K562 (cell line): ENCODE data around the gene LST1. TPM values are rescaled to one million over a fixed set of nuclear protein-coding genes. Genes with fewer than 3 reads are reported as not detected.

Source experiments
- ARID1B ChIP-seq: fragments of 450-650 bp; IDR thresholded peaks from 2 replicates; pipeline ENCODE4 v1.6.1; 2016; ENCODE audit warnings: antibody characterized with exemption, mild to moderate bottlenecking, inconsistent platforms
- ASH1L ChIP-seq: fragments of 450-650 bp; IDR thresholded peaks from 2 replicates; pipeline ENCODE4 v1.6.1; 2018; ENCODE audit warnings: borderline replicate concordance, mild to moderate bottlenecking, low read depth; ENCODE audit not compliant: partially characterized antibody
- ATF1 ChIP-seq, 2 experiments: fragments of 450-650 bp in 1 of 2; IDR thresholded peaks; 2 replicates each; pipeline ENCODE4 v1.6.1; 2016; ENCODE audit warnings: missing compliant biosample characterization in 1 of 2, missing genetic modification characterization in 1 of 2
- CC2D1A ChIP-seq: fragments of 450-650 bp; IDR thresholded peaks from 2 replicates; pipeline ENCODE4 v1.6.1; 2017; ENCODE audit warnings: mild to moderate bottlenecking
- ELK1 ChIP-seq: sonication (generic); formaldehyde crosslinking; IDR thresholded peaks from 2 replicates; pipeline ENCODE4 v1.8.1; 2022; ENCODE audit warnings: missing genetic modification reagents
- EP400 ChIP-seq: fragments of 450-650 bp; IDR thresholded peaks from 2 replicates; pipeline ENCODE4 v1.6.1; 2017; ENCODE audit warnings: antibody characterized with exemption, mild to moderate bottlenecking, moderate library complexity
- ERF ChIP-seq: fragments of 450-650 bp; formaldehyde crosslinking; IDR thresholded peaks from 2 replicates; pipeline ENCODE4 v1.4.0; 2020; ENCODE audit warnings: mild to moderate bottlenecking, mixed read lengths
- ESRRB ChIP-seq: fragments of 250-450 bp; sonication (Bioruptor Pico); IDR thresholded peaks from 2 replicates; pipeline ENCODE4 v1.5.0; 2020; ENCODE audit warnings: mild to moderate bottlenecking, moderate library complexity, borderline replicate concordance
- FOSL1 ChIP-seq: fragments of 200-800 bp; sonication (Bioruptor generic); conservative IDR thresholded peaks from 2 replicates; pipeline ENCODE4 v1.6.1; 2016; ENCODE audit warnings: missing genetic modification characterization, missing compliant biosample characterization
- GABPA ChIP-seq: fragments of 200-800 bp; sonication (Bioruptor generic); conservative IDR thresholded peaks from 2 replicates; pipeline ENCODE4 v1.6.1; 2016; ENCODE audit warnings: low read depth, missing genetic modification characterization, missing compliant biosample characterization
- KHSRP ChIP-seq: fragments of 450-650 bp; IDR thresholded peaks from 2 replicates; pipeline ENCODE4 v1.6.1; 2017
- MTA3 ChIP-seq: fragments of 450-650 bp; formaldehyde crosslinking; IDR thresholded peaks from 2 replicates; pipeline ENCODE4 v1.6.1; 2017; ENCODE audit warnings: mild to moderate bottlenecking, borderline replicate concordance
- PHF20 ChIP-seq: fragments of 450-650 bp; IDR thresholded peaks from 2 replicates; pipeline ENCODE4 v1.6.1; 2018; ENCODE audit not compliant: partially characterized antibody
- POLR2G ChIP-seq: fragments of 200-400 bp; formaldehyde crosslinking; IDR thresholded peaks from 2 replicates; pipeline ENCODE4 v1.6.1; 2017; ENCODE audit warnings: low read depth, mild to moderate bottlenecking, antibody characterized with exemption, low read length, moderate library complexity
- TAF1 ChIP-seq: IDR thresholded peaks from 2 replicates; pipeline ENCODE4 v1.6.1; 2011; ENCODE audit warnings: mild to moderate bottlenecking, low read length, moderate library complexity; ENCODE audit not compliant: insufficient read depth, control insufficient read depth, severe bottlenecking; ENCODE audit errors: extremely low read depth
- YY1 ChIP-seq, 3 experiments: IDR thresholded peaks; 2 replicates each; pipeline ENCODE4 v1.6.1; 2011; ENCODE audit warnings: low read length in 2 of 3, mild to moderate bottlenecking in 2 of 3, moderate library complexity in 2 of 3, borderline replicate concordance in 1 of 3, control low read depth in 1 of 3, low read depth in 1 of 3; ENCODE audit not compliant: insufficient read depth in 3 of 3, insufficient replicate concordance in 2 of 3, control insufficient read depth in 1 of 3, insufficient read length in 1 of 3; ENCODE audit errors: extremely low read depth in 1 of 3
- ZBTB43 ChIP-seq: sonication (generic); formaldehyde crosslinking; IDR thresholded peaks from 2 replicates; pipeline ENCODE4 v1.8.0; 2023; ENCODE audit warnings: mild to moderate bottlenecking, missing genetic modification reagents
- ZBTB5 ChIP-seq: fragments of 450-650 bp; IDR thresholded peaks from 2 replicates; pipeline ENCODE4 v1.6.1; 2017; ENCODE audit warnings: antibody characterized with exemption
- ZFP91 ChIP-seq: sonication (generic); formaldehyde crosslinking; IDR thresholded peaks from 2 replicates; pipeline ENCODE4 v1.8.0; 2022; ENCODE audit warnings: mild to moderate bottlenecking, missing genetic modification reagents
- ZKSCAN1 ChIP-seq: fragments of 150-350 bp; IDR thresholded peaks from 2 replicates; pipeline ENCODE4 v1.6.1; 2016; ENCODE audit warnings: low read depth, low read length
- ZNF124 ChIP-seq: sonication (generic); formaldehyde crosslinking; IDR thresholded peaks from 2 replicates; pipeline ENCODE4 v1.8.1; 2022; ENCODE audit warnings: missing genetic modification reagents
- polyA plus RNA-seq, 8 experiments: library from polyadenylated mRNA; depleted of rRNA in 4 of 8; stranded (reverse) in 5 of 8; unstranded in 3 of 8; fragments of >200 nt; fragmentation: Nextera tagmentation in 2 of 8; fragmentation: Illumina TruSeq in 1 of 8; extraction: Ambion mirVana in 2 of 8; extraction: Trizol in 1 of 8; gene quantifications; 2 replicates each; pipeline versions ENCODE4 v1.2.1 to v1.2.3, GENCODE V29; 2011 to 2014; ENCODE audit warnings: inconsistent platforms in 1 of 8, missing spikeins in 1 of 8
- total RNA-seq, 7 experiments: library from RNA; depleted of rRNA in 6 of 7; stranded (reverse); fragments of >200 nt in 6 of 7; fragmentation: Illumina TruSeq in 2 of 7; extraction: Trizol in 2 of 7; gene quantifications; 2 replicates each; pipeline versions ENCODE4 v1.2.1 to v1.2.3, GENCODE V29; 2011 to 2021; ENCODE audit warnings: low replicate concordance in 1 of 7

Gene LST1
- total and polyA plus RNA-seq, 9 of the 15 experiments (the other 6 are each of a cell fraction or from before 2014, with no cell fraction given), result 0.82 to 7.8 (median 1.7) TPM

GRCh38 chr6:31546958-31547726, 38.9 kb upstream of the LST1 start, which contains the start of gene NFKBIL1 (continued):
- TF ChIP-seq YY1 (IDR thresholded peaks at IDR 0.05; ENCODE audit: borderline replicate concordance in 1 of 3, control insufficient read depth in 1 of 3, extremely low read depth in 1 of 3, insufficient read depth in 3 of 3, insufficient read length in 1 of 3, insufficient replicate concordance in 2 of 3, low read depth in 1 of 3, low read length in 2 of 3), result peak; percentile 53 to 95 (median 83)
- no peak for TF ChIP-seq ERF (CRISPR knock-in tag)
- peak; percentile 89 for TF ChIP-seq ZFP91 (CRISPR knock-in tag)
- peak; percentile 100 for TF ChIP-seq GABPA (tag)
- peak; percentile 93 for TF ChIP-seq EP400
- no peak for TF ChIP-seq ZNF124 (CRISPR knock-in tag)
- 0 out of 2 replicates have a peak, but pooled peaks have one; percentile 52 for TF ChIP-seq KHSRP
- peak; percentile 51 for TF ChIP-seq MTA3
- TF ChIP-seq FOSL1, result peak; percentile 15; the same call in 1 of the 2 replicates
- TF ChIP-seq CC2D1A, result 0 out of 2 replicates have a peak, but pooled peaks have one; percentile 10
- no peak for TF ChIP-seq ATF1 (CRISPR knock-in tag; IDR thresholded peaks at IDR 0.05)
- peak; percentile 96 for TF ChIP-seq ATF1 (tag; IDR thresholded peaks at IDR 0.05)
- peak; percentile 21 for TF ChIP-seq ARID1B
- TF ChIP-seq ELK1 (CRISPR knock-in tag), result no peak
- 0 out of 2 replicates have a peak, but pooled peaks have one; percentile 21 for TF ChIP-seq ZBTB43
- TF ChIP-seq TAF1, result peak; percentile 92
- TF ChIP-seq ASH1L, result peak; percentile 81
- 0 out of 2 replicates have a peak, but pooled peaks have one; percentile 15 for TF ChIP-seq ESRRB (CRISPR knock-in tag)
- TF ChIP-seq PHF20, result peak; percentile 90
- TF ChIP-seq ZKSCAN1, result peak; percentile 69; the same call in 1 of the 2 replicates
- TF ChIP-seq POLR2G, result peak; percentile 72
- TF ChIP-seq ZBTB5, result peak; percentile 73; the same call in 1 of the 2 replicates
